Measurements from ENCODE around the gene IL2RA.

IL2RA gene

DNA sequence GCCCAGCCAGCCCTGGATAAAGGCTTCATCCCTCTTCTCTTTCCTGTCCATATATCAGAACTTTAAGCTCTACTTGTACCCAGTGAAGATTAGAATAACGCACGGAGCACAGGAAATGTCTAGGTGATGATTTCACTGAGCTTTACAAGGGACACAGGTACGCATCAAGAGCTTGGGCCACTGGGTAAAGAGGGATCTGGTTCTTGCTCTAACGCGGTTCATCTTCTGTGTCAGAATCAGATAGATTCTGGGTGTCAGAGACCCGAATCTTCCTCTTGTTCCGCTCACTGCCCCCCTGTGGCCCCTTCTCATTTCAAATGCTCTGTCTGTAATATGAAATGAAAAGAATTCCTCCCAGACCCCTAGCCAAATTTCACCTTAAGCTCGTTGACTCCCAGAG lies 24.7 kb downstream of the IL2RA start:
- DNase-seq = no peak

DNA sequence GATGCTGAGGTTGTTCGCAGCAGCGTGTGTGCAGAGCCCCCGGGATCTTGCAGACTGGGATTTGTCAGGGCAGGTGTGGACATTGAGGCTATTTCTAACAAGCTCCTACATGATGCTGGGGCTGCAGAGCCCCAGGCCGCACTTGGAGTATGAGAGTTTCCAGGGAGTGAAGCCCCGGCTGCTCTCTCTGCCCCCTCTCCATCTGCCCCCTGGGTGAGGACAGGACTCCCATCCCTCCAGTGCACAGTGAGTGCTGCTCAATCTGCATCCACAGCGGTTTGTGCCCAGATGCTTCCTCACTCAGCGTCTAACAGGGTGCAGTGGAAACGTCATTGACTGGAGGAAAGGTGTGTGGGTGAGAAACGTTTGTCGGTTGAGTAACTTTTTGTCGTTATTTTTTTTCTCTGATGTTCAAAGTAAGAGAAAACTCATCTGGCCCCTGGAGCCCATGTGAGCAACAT lies 25.3 kb downstream of the IL2RA start:
- no peak for DNase-seq

DNA sequence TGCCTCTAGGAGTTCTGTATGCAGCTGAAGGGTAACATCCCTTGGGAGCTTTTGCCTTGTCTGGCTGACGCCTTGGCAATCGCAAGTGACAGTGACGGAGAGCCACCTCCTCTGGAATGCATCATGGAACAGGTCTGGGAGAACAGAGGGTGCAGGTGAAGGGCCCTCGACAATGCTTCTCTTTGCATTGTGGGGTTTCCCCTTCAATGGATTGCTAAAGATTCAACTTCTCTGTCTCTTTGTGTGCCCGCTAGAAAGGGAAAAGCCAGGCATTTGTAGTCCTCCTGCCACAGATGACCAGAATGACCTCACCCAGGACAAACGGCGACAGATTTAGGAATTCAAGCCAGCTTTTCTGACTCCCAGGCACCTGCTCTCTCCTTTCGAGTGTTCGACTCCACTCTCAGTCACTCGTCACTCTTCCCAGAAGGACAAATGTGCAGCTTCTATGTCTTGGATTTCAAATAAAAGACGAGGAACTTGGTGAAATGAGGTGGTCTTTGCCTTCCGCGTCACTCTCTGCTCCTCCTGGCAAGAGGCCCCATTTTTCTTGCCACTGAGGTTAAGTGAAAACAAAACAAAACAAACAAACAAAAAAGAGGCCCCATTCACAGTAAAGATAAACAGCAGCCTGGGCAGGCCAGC lies 26.1 kb downstream of the IL2RA start:
- no peak for DNase-seq

DNA sequence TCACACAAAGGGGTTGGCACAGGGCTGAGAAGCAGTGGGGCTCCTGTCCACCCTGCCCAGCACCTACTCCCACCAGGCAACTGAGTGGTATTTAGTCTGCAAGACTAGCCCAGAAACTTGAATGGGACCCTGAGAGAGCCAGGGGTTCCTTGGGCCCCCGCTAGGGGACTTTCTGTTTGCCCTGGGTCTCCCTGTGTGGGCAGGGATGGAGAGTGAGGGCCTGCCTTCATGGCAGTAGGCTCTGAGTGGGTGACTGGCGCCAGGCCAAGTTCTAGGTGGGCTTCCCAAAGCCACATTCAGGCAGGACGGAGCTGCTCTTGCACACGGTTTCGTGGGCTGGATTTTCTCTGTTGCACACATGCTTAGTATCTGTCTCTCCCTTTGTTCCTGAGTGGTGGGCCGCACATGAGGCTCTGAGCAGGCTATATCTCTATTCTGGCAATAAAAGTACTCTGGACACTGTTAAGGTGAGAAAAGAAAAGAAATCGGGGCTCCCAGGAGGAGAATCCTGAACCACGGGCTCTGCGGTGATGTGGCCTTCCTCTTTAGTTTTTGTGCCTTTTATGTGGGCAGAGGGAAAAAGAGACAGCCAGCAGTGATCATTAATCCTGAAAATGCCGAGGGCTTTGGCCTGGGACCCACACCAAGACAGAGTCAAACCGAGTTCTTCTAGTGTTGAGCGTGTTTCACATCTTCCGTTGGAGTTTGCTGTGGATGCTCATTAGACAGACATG lies 26.9 kb downstream of the IL2RA start:
- no peak for DNase-seq

DNA sequence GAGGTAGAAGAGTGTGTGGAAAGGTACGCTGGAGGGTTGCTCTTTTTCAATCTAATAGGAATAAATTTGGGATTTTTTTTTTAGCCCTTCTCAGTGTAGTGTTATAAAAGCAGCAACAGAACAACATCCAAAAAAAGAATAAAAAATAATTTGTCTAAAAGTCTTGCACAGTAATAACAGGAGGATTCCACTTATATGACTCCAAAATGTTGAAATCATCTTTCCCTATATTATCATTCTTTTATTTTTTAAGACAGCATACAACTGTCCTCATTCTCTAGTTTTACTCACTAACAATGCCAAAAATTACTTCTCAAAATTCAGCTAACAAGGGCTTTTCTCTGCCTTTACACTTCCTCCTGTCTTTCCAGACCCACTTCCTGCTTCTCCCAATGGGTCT lies 27.8 kb downstream of the IL2RA start:
- no peak for DNase-seq

DNA sequence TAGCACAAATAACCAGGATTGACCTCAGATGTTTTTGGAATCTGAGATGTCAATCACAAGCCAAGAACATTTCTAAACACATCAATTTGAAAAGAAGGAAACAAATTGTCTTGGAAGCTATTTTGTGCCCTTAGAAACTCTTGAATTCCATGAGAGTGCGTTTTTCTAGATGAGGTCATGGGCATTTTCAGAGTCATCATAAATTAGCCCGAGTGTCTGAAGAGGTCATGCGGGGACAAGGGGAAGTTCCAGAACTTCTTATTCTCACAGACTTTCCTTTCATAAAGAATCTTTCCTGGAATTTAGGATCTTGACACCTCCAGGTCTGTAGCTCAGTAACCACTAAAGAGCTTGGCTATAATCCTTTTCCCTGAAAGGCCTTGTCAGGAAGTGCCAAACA lies 28.2 kb downstream of the IL2RA start:
- no peak for DNase-seq

DNA sequence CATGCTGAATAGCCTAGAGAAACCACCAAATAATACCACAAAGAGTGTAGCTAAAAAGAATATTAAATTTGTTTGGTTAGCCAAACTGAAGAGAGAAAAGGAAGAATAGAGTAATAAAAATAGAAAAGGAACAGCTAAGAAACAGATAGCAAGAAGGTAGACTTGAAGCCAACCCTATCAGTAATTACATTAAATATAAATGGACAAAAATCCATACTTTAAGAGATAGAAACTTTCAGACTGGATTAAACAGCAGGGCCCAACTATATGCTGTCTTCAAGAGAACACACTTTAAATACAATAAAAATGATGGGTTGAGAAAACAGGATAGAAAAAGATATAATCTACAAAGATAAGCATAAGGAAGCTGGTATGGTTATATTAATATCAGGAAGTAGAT lies 31.2 kb downstream of the IL2RA start:
- no peak for DNase-seq

DNA sequence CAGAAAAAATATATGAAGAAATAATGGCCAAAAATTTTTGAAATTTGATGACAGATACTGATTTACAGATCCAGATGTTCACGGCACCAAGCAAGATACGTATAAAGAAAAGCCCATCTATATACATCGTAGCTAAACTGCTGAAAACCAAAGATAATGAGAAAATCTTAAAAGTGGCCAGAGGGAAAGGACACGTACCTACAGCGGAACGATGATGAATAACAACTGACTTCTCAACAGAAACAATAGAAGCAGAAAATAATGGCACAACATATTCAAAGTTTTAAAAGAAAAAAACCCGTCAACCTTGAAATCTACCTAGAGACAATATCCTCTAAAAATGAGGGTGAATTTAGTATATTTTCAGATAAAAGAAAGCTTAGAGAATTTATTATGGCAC lies 31.9 kb downstream of the IL2RA start:
- no peak for DNase-seq

DNA sequence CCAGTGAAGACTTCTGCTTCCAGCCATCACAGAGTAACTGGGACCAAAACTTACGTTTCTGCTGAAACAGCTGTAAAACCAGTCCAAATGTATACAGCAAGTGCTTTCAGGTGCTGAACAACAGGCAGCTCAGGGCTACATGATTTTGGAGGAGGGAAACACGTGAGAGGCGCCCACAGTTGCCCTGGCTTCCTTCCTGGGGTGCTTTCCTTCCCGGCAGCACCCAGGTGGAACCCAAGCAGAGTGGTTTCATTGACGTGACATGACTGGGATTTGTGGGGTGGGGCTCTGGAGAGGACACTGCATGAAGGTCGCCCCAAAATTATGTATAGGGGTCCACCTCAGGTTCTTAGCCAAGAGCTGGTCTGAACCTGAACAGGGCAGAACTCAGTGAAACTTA lies 34.2 kb downstream of the IL2RA start:
- no peak for DNase-seq

DNA sequence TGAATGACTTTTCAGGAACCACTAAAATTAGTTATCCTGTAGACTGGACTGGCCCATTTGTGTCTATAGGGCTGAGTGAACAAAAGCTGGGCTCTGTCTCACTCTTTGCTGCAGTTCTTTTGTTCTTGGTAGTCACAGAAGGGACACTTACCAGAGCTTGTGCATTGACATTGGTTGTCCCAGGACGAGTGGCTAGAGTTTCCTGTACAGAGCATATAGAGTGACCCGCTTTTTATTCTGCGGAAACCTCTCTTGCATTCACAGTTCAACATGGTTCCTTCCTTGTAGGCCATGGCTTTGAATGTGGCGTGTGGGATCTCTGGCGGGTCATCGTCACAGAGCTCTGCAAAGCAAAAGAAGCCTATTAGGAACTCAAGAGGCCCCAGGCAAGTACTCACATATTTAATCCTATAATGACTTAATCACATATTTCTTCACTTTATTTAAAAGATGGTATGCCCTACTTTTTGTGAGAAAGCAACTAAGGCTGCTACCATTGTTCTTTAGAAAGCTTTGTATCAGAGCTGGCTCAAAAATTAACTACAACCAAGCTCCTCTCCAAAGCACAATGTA lies 36.4 kb downstream of the IL2RA start:
- DNase-seq = no peak

DNA sequence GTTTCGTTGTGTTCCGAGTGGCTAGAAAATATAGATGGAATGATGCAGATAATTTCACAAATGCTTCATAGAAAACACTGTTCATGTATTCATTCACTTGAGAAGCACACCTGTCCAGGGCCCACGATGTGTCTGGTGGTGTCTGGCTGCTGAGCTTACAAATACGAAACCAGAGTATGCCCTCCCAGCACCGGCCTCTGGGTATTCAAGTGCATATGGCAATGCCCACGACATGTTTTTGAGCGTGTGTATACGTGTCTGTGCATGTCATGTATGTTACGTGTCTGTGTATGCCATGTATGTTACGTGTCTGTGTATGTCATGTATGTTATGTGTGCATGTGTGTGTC lies 37.9 kb downstream of the IL2RA start:
- DNase-seq = no peak

DNA sequence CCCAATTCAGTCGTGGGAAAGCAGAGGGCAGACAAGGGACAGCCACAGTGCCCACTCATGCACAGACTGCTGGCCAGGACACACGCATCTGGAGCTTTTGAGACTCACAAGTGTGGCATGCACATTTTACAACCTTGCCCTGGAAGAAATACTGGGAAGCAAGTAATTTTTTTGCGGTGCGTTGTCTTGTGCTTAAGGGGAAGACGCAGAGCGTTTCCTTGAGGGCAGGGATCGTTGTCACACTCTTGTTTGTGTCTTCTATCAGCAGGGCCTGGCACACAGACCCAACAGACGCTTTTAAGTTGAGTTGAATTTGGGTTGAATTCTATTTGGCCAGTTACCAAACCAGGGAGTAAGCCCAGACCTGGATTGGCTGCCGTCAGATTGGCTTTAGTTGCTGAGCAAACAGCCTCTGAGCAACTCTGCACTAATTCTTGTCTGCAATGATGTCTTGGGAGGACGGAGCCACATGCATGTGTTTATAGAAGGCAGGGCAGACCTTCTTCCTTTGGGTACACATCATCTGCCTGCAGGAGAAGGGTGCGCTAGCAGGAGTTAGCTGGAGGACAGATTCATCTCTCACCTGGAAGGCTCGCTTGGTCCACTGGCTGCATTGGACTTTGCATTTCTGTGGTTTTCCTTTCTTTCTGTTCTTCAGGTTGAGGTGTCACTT lies 38.4 kb downstream of the IL2RA start:
- no peak for DNase-seq

DNA sequence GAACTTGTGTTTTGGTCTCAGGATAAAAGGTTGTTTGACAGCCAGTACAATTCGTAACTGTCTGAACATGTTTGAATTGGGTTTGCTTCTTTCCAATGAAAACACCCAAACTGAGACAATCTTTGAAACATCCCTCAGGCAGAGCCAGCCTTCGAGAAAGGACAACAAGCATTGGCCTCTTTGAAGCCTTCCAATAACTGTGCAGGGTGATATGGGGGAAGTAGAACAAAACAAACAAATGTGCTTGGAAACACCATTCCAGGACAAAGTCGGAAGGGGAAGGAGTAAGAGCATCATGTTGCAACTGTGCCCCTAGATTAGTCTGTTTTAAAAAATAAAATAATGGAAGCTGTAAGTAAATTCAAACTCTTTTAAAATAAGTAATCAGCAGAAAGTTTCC lies 39.5 kb downstream of the IL2RA start:
- no peak for DNase-seq

DNA sequence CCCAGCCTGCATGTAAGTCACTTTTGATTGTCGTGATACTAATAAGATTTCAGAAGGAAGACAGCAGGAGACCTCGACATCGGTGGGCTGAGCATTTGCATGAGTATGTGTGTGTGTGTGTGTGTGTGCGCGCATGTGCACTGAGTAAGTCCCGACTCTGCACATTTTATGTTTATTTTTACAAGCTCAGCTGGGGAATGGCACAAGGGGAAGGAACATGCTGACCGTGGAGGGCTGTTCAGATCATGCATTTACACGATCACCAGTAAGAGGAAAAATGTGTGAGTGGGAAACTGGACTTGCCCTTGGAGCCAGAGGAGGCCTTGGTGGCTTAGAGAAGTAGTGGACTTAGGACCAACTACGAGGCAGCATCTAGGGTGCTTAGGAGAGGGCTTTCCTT lies 41.3 kb downstream of the IL2RA start:
- DNase-seq = no peak

DNA sequence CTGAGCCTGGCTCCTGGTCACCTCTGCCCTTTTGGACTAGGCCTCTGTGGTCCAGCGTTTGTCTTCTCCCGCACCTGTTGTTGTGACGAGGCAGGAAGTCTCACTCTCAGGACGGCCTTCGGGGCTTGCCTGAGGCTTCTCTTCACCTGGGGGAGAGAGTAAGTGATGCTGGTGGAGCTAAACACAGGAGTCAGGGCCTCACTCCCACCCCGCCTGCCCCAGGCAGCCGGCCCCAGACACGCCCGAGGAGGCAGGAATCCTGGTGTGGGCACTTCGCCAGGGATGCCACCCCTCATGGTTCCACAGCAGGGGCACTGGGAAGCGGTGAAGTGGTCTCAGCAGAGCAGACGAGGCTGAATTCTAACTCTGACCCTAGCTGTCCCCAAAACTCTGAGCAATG lies 42.4 kb downstream of the IL2RA start:
- no peak for DNase-seq

DNA sequence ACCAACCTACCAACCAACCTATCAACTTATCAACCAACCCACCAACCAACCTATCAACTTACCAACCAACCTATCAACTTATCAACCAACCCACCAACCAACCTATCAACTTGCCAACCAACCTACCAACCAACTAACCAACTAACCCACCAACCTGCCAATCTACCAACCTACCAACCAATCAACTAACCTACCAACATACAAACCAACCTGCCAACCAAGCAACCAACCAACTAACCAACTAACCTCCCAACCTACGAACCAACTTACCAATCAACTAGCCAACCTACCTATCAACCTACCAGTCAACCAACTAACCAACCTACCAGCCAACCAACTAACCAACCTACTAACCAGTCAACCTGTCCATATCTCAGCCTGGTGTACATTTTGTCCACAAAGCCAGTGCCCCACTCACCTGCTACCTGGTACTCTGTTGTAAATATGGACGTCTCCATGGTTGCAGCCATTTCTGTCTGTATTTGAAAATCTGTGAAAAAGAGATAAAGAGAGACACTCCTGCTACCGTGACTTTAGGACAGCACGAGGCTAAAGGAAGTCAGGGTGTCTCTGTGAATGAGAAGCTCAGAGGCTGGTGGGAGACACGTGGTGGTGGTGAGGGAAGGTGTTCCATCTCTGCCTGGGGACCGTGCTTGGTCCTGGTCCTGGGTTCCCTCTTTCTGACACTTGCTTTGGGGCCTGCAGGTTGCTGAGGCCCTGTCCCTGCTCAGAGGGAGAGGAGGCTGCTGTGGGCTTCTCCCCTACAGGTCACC lies 43.0 kb downstream of the IL2RA start:
- DNase-seq = no peak

DNA sequence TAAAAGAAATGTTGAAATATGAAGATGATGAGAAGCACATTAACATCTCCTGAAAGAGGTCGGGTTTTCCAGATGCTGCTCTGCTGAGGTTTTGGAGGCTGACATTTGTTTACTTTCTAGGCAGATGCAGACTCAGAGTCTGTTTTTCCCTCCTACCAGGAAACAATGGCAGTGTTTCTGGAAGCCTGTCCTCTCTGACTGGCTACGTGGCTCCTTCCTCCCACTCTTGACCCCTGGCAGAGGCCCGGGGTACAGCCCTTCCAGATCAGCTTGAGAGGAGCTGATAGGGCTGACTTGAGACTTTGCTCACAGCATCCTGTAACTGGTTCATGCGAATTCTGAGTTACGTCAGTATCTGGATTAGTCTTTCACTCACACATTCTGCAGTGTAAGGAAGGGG lies 43.7 kb downstream of the IL2RA start:
- DNase-seq = no peak

DNA sequence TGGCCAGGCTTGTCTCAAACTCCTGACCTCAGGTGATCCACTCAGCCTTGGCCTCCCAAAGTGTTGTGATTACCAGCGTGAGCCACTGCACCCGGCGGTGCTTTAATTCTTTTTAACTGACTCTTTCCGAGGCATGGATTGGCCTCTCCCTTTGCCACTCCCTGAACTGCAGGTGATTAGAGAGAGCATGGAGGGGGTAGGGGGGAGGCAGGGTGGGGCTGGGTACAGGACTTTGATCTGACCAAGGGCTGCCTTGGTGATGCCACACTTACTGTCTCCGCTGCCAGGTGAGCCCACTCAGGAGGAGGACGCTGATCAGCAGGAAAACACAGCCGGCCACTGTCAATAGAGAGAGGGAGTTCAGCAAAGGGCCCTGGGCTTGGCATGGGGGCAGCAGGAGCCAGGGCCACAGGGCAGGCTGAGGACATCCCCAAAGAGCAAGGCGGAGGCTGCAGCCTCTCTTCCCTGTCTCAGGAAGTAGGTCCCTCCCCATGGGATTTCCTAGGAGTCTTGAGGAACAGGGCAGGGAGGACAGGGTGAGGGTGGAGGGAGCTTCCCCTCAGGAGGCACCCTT lies 44.3 kb downstream of the IL2RA start:
- no peak for DNase-seq

DNA sequence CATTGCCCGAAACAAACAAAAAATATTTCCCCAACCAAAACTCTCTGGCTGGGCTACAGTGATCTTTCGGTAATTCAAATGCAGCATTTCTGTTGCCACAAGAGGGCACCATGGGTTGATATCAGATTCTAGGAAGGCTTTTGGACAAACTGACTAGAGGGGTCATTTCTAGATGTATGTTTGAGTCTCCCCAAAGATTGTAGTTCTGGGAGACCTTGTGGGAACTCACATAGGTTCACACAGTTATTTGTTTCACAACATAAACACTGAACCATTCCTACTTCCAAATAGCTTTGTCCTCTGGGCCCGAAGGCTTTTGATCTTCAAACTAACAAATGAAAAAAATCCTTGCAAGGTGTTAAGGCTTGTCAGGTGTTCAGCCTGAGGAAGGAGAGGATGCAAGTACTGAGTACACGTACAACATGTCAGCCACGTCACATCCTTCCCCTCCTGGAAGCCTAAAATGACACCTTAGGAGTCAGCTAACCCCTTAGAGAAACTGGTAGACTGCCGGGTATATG lies 47.9 kb downstream of the IL2RA start:
- DNase-seq = no peak

DNA sequence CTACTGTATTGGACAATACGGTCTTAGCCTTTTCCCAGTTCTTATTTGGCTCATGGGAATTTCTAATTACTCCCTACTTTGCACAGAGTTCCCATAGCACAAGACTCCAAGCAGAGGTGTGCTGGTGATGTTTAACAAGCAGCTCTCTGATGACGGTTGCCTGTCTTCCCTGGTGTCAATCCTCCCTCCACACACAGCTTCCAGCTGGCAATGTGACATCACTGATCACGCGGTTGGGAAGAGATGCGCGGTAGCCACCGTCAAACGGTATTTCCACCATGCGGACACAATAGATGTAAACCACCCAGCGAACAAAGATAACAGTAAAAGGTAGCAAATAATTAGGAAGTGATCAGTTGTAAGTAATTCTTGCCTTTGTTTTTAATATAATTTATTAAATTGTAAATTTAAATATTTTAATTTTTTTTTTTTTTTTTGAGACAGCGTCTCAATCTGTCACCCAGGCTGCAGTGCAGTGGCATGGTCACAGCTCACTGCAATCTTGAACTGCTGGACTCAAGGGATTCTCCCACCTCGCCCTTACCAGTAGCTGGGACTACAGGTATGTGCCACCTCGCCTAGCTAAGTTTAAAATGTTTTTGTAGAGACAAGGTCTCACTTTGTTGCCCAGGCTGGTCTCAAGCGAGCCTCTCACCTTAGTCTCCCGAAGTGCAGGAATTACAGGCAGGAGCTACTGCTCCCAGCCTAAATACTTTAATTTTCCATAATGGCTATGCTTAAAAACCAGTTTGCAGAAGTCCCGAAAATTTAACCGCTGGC lies 48.6 kb downstream of the IL2RA start:
- DNase-seq = no peak

DNA sequence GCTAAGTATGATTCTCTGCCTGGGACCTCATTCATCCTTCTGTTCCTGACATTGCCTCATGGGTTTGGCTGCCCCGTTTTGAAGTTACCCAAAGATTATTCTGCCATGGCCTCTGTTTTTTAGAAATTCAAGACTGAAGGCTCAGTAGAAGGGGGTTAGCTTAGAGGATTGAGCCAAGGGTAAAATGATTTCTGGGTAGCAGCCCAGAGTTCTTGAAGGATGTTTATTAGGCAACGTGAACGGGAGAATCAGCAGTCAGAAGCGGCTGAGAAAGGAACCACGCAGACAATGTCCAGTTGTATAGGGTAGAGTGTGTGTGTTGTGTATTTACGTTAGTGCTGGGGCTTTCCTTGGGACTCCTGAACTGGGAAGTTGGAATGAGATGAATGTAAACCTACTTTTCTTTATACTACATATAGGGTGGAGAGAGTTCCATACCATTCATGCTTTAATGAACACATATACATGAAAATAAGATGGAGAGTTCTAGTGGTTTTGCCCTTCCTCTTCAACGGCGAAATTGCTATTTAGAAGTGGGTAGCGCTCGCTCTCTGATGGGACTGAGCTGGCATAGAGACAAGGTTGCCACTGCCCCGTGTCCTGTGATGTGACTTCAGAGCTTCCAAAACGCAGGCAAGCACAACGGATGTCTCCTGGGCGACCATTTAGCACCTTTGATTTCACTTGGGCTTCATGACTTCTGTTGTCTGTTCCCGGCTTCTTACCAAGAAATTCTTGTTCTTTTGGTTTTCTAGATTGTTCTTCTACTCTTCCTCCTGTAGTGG lies 49.9 kb downstream of the IL2RA start:
- no peak for DNase-seq
